SK-N-SH (cell line): ENCODE measurements around the gene PER2.

Experiments
- CTCF ChIP-seq: fragments of 200-600 bp; sonication (generic); IDR thresholded peaks from 2 replicates; pipeline ENCODE4 v1.6.1; 2017; ENCODE audit warnings: antibody characterized with exemption, mild to moderate bottlenecking, moderate library complexity
- PBX3 ChIP-seq: IDR thresholded peaks from 2 replicates; pipeline ENCODE4; 2012
- POLR2AphosphoS5 ChIP-seq: IDR thresholded peaks from 2 replicates; pipeline ENCODE4 v1.6.1; 2012; ENCODE audit warnings: low read depth, low read length

GRCh38 chr2:238308177-238308576, 19.8 kb upstream of the PER2 start:
- TF ChIP-seq CTCF = peak; percentile 27
- no peak for TF ChIP-seq POLR2AphosphoS5
- no peak for TF ChIP-seq PBX3
